Uterus (tissue), 4 donors: ENCODE data around the gene VMAC. TPM values are rescaled to one million over a fixed set of nuclear protein-coding genes. Genes with fewer than 3 reads are reported as not detected.

ENCODE experiments used
- DNase-seq, 2 donors: peaks; one replicate each; pipeline ENCODE4 v3.0.0-alpha.2; 2019 to 2020
- H3K27ac ChIP-seq, 2 donors: fragments of 200-600 bp; sonication (generic); 1 replicate in 1 of 2; 2 replicates in 1 of 2; pipeline ENCODE4 v1.5.1; 2016 to 2018
- H3K27me3 ChIP-seq, 2 donors: fragments of 200-600 bp; sonication (generic); one replicate each; pipeline ENCODE4 v1.5.1; 2018 to 2019; ENCODE audit warnings: control low read depth in 1 of 2
- H3K36me3 ChIP-seq, 2 donors: fragments of 200-600 bp; sonication (generic); one replicate each; pipeline ENCODE4 v1.5.1; 2019; ENCODE audit warnings: control low read depth in 1 of 2
- H3K4me1 ChIP-seq, 2 donors: fragments of 200-600 bp; sonication (generic); one replicate each; pipeline ENCODE4 v1.5.1; 2018 to 2019; ENCODE audit warnings: control low read depth in 1 of 2
- H3K4me3 ChIP-seq, 2 donors: fragments of 200-600 bp; sonication (generic); 1 replicate in 1 of 2; 2 replicates in 1 of 2; pipeline ENCODE4 v1.5.1; 2018 to 2019; ENCODE audit warnings: mild to moderate bottlenecking in 1 of 2
- H3K9me3 ChIP-seq, 2 donors: fragments of 200-600 bp; sonication (generic); one replicate each; pipeline ENCODE4 v1.5.1; 2019; ENCODE audit warnings: control low read depth in 1 of 2
- CTCF ChIP-seq, 4 experiments: fragments of 200-600 bp in 2 of 4; fragments of 450-650 bp in 2 of 4; sonication (generic) in 2 of 4; IDR thresholded peaks; one replicate each; pipeline ENCODE4 v1.5.1; 2016 to 2019; ENCODE audit warnings: antibody characterized with exemption in 4 of 4, mild to moderate bottlenecking in 2 of 4, moderate library complexity in 1 of 4
- POLR2A ChIP-seq, 2 donors: fragments of 450-650 bp; IDR thresholded peaks; one replicate each; pipeline ENCODE4 v1.6.1; 2016; ENCODE audit warnings: antibody characterized with exemption in 2 of 2, mild to moderate bottlenecking in 1 of 2, moderate library complexity in 1 of 2
- intact Hi-C: fragments of 100-400 bp; cut with DNase I; formaldehyde crosslinking; loops from one replicate; pipeline ENCODE4 v1.15.1; 2023; ENCODE audit warnings: low total_unique reads
- total RNA-seq, 4 donors: library from RNA; depleted of rRNA in 3 of 4; stranded (reverse); fragments of >200 nt in 3 of 4; gene quantifications; one replicate each; pipeline versions ENCODE4 v1.1.0 to v1.2.4, GENCODE V29; 2014 to 2023
- donor health status: DM: yes; HTN: yes; CAD: no.

Gene VMAC
- total RNA-seq, 4 donors from 2014 or later = 2.6 to 10.9 (median 7.1) TPM

- DNase-seq = no peak
- Histone ChIP-seq H3K27ac (no peak overlapping the region), H3K36me3 (no peaks in the 10 kb centered on the region), H3K4me3 (no peak overlapping the region), H3K4me1 (no peaks in the 10 kb centered on the region), H3K27me3 (no peaks in the 10 kb centered on the region), H3K9me3 (no peaks in the 10 kb centered on the region)
- intact Hi-C loops = no loop called here
- TF ChIP-seq POLR2A (IDR thresholded peaks at IDR 0.05) = no peak
- TF ChIP-seq CTCF (IDR thresholded peaks at IDR 0.05) = no peak
Observed at GRCh38 chr19:5914946-5915781, 10.5 kb downstream of the VMAC start.

- no peak for DNase-seq
- Histone ChIP-seq H3K4me1 (no peaks in the 10 kb centered on the region), H3K36me3 (no peaks in the 10 kb centered on the region), H3K27me3 (no peaks in the 10 kb centered on the region), H3K9me3 (no peaks in the 10 kb centered on the region), H3K4me3 (no peak overlapping the region), H3K27ac (no peak overlapping the region)
- TF ChIP-seq CTCF (IDR thresholded peaks at IDR 0.05) (no peak), POLR2A (IDR thresholded peaks at IDR 0.05) (no peak)
- intact Hi-C loops = no loop called here
Observed at GRCh38 chr19:5915782-5916165, 11.1 kb downstream of the VMAC start.

GRCh38 chr19:5916181-5916708 is 11.6 kb downstream of the VMAC start:
- no peaks in the 10 kb centered on the region for H3K9me3 ChIP-seq
- TF ChIP-seq CTCF (IDR thresholded peaks at IDR 0.05) (no peak), POLR2A (IDR thresholded peaks at IDR 0.05) (no peak)
- no peak overlapping the region for H3K27ac ChIP-seq
- intact Hi-C loops = no loop called here
- H3K4me1 ChIP-seq = no peaks in the 10 kb centered on the region
- no peaks in the 10 kb centered on the region for H3K36me3 ChIP-seq
- H3K4me3 ChIP-seq = no peak overlapping the region
- no peaks in the 10 kb centered on the region for H3K27me3 ChIP-seq
- DNase-seq = no peak

- Histone ChIP-seq H3K27ac (no peak overlapping the region), H3K27me3 (no peaks in the 10 kb centered on the region), H3K9me3 (no peaks in the 10 kb centered on the region), H3K36me3 (no peaks in the 10 kb centered on the region), H3K4me3 (no peak overlapping the region), H3K4me1 (no peaks in the 10 kb centered on the region)
- TF ChIP-seq CTCF (IDR thresholded peaks at IDR 0.05) (no peak), POLR2A (IDR thresholded peaks at IDR 0.05) (no peak)
- intact Hi-C loops = no loop called here
- DNase-seq = no peak
Observed at GRCh38 chr19:5917431-5918107, 12.9 kb downstream of the VMAC start.
